H1 (cell line): ENCODE measurements around the gene CFAP92. TPM values are rescaled to one million over a fixed set of nuclear protein-coding genes. Genes with fewer than 3 reads are reported as not detected.

Experiments
- BCL11A ChIP-seq, 2 experiments: IDR thresholded peaks; one replicate each; pipeline ENCODE4 v1.6.1; 2011; ENCODE audit warnings: low read depth in 2 of 2, low read length in 2 of 2, mild to moderate bottlenecking in 2 of 2
- CEBPB ChIP-seq: IDR thresholded peaks from 2 replicates; pipeline ENCODE4 v1.6.1; 2012; ENCODE audit warnings: low read depth, low read length
- CHD1 ChIP-seq: IDR thresholded peaks from 2 replicates; pipeline ENCODE4 v1.6.1; 2012; ENCODE audit warnings: low read depth, low read length, improper control_type of control experiment
- MAX ChIP-seq: IDR thresholded peaks from 2 replicates; pipeline ENCODE4 v1.6.1; 2012; ENCODE audit warnings: inconsistent platforms
- SAP30 ChIP-seq: fragments of 300-600 bp; sonication (generic); IDR thresholded peaks from 2 replicates; pipeline ENCODE4 v1.7.1; 2012; ENCODE audit warnings: low read length, moderate library complexity, mild to moderate bottlenecking, inconsistent platforms; ENCODE audit not compliant: insufficient read depth, insufficient replicate concordance
- SRF ChIP-seq: IDR thresholded peaks from 2 replicates; pipeline ENCODE4 v1.6.1; 2011; ENCODE audit warnings: mild to moderate bottlenecking, low read depth, low read length, moderate library complexity
- polyA plus RNA-seq, 7 experiments: library from polyadenylated mRNA; depleted of rRNA in 3 of 7; stranded (reverse) in 5 of 7; unstranded in 2 of 7; fragments of >200 nt in 5 of 7; fragments of 200-250 nt in 2 of 7; gene quantifications; 1 replicate in 5 of 7; 2 replicates in 1 of 7; 4 replicates in 1 of 7; pipeline versions ENCODE4 v1.2.1 to v1.2.3, GENCODE V29; 2011 to 2013; ENCODE audit warnings: missing spikeins in 2 of 7, mixed read lengths in 2 of 7
- total RNA-seq: library from RNA; stranded (reverse); fragmentation: NEBNext Ultra II Directional; extraction: Animal tissue kit (Norgen Biotek cat#: 25700); gene quantifications from 2 replicates; pipeline ENCODE4 v1.2.1, GENCODE V29; 2021

Gene CFAP92
- total and polyA plus RNA-seq, 2 of the 8 experiments (the other 6 are each of a cell fraction or from before 2014, with no cell fraction given) = 0.77 to 2.0 TPM

GRCh38 chr3:129009266-129009665, 15.4 kb upstream of the CFAP92 start (continued):
- TF ChIP-seq SRF (no peak), MAX (no peak), BCL11A (IDR thresholded peaks at IDR 0.05; ENCODE audit: low read depth in 2 of 2, low read length in 2 of 2) (no peak), SAP30 (no peak), CHD1 (no peak), CEBPB (no peak)
